Neural progenitor cell (in vitro differentiated cells): ENCODE data around the gene ARHGAP45. TPM values are rescaled to one million over a fixed set of nuclear protein-coding genes. Genes with fewer than 3 reads are reported as not detected.

Experiments
- DNase-seq: peaks from one replicate; pipeline ENCODE4 v3.0.0-alpha.2; 2016; ENCODE audit warnings: low spot score
- H2AFZ ChIP-seq: fragments of 200-600 bp; sonication (generic); replicated peaks from 2 replicates; pipeline ENCODE4 v1.6.1; 2016; ENCODE audit warnings: antibody characterized with exemption
- H3F3A ChIP-seq: fragments of 200-600 bp; sonication (generic); 2 replicates; pipeline ENCODE4 v1.6.1; 2016; ENCODE audit warnings: antibody characterized with exemption, low read depth
- H3K27ac ChIP-seq: fragments of 200-600 bp; sonication (generic); 2 replicates; pipeline ENCODE4 v1.5.1; 2016; ENCODE audit warnings: mild to moderate bottlenecking
- H3K27me3 ChIP-seq: fragments of 200-600 bp; sonication (generic); 2 replicates; pipeline ENCODE4 v1.6.1; 2016; ENCODE audit warnings: mild to moderate bottlenecking, moderate library complexity
- H3K36me3 ChIP-seq: fragments of 200-600 bp; sonication (generic); 2 replicates; pipeline ENCODE4 v1.5.1; 2016
- H3K4me1 ChIP-seq: fragments of 200-600 bp; sonication (generic); 2 replicates; pipeline ENCODE4 v1.6.1; 2016; ENCODE audit warnings: mixed run types
- H3K4me2 ChIP-seq: fragments of 200-600 bp; sonication (generic); 2 replicates; pipeline ENCODE4 v1.6.1; 2016
- H3K4me3 ChIP-seq: fragments of 200-600 bp; sonication (generic); 2 replicates; pipeline ENCODE4 v1.5.1; 2016
- H3K79me2 ChIP-seq: fragments of 200-600 bp; sonication (generic); 2 replicates; pipeline ENCODE4 v1.6.1; 2016; ENCODE audit warnings: low read depth
- H3K9ac ChIP-seq: fragments of 200-600 bp; sonication (generic); 2 replicates; pipeline ENCODE4 v1.6.1; 2016
- H3K9me3 ChIP-seq: fragments of 200-600 bp; sonication (generic); 2 replicates; pipeline ENCODE4 v1.5.1; 2016; ENCODE audit warnings: low read depth
- H4K20me1 ChIP-seq: fragments of 200-600 bp; sonication (generic); 2 replicates; pipeline ENCODE4 v1.6.1; 2016; ENCODE audit warnings: low read depth
- H3K27ac Mint-ChIP-seq: 3 replicates; pipeline ENCODE4 v1.8.0; 2021; ENCODE audit warnings: mixed read lengths
- H3K27me3 Mint-ChIP-seq: 2 replicates; pipeline ENCODE4 v1.8.0; 2022; ENCODE audit warnings: low read depth, mild to moderate bottlenecking, inconsistent platforms, moderate library complexity, mixed read lengths; ENCODE audit not compliant: insufficient read depth
- H3K36me3 Mint-ChIP-seq: 3 replicates; pipeline ENCODE4 v1.8.0; 2021; ENCODE audit warnings: mixed read lengths
- H3K4me1 Mint-ChIP-seq: 3 replicates; pipeline ENCODE4 v1.8.0; 2021; ENCODE audit warnings: mixed read lengths
- H3K4me3 Mint-ChIP-seq: 3 replicates; pipeline ENCODE4 v1.8.0; 2021; ENCODE audit warnings: mild to moderate bottlenecking, moderate library complexity, mixed read lengths
- H3K9me3 Mint-ChIP-seq: 3 replicates; pipeline ENCODE4 v1.8.0; 2020; ENCODE audit warnings: mixed read lengths
- EZH2 ChIP-seq: fragments of 200-600 bp; sonication (generic); IDR thresholded peaks from 2 replicates; pipeline ENCODE4 v1.6.1; 2017; ENCODE audit warnings: antibody characterized with exemption, mild to moderate bottlenecking, moderate library complexity
- EZH2phosphoT487 ChIP-seq: fragments of 200-600 bp; sonication (generic); IDR thresholded peaks from 2 replicates; pipeline ENCODE4 v1.6.1; 2017; ENCODE audit warnings: antibody characterized with exemption
- total RNA-seq: library from RNA; depleted of rRNA; stranded (reverse); fragments of >200 nt; gene quantifications from 2 replicates; pipeline ENCODE4 v1.2.3, GENCODE V29; 2015; ENCODE audit warnings: low replicate concordance
- TF ChIP-seq, protein P1 (sequence below): fragments of 200-600 bp; sonication (generic); IDR thresholded peaks from 2 replicates; pipeline ENCODE4 v1.5.1; 2017; ENCODE audit warnings: antibody characterized with exemption, mild to moderate bottlenecking

ARHGAP45 gene
- total RNA-seq, 1 donor from 2014 or later: 9.6 TPM

DNA sequence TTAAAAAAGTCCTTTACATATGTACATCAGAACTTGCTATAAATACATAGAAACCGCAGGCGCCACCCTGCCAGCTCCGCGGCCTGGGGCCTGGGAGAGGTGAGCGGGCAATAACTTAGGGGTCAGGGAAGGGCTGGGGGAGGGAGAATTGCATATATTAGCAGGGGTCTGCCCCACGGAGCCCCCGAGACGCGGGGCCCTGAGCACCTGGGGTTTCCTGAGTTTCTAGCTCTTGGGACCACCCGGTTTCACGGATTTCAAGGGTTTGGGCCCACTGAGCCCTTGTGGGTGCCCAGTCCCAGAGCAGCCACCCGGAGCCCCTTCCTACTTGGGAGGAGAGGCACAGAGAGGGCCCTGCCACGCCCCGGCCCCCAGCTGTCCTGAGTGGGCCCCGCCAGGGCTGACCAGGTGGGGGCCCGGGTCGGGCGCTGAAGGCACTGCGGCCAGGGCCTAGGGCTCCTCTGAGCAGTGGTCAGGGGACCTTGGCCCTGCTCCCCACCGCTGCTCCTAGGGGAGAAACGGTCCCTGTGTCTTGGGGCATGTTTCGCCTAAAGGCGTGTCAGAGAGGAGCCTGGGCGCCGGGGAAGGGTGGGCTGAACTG is 40.8 kb downstream of the ARHGAP45 start:
- Mint-ChIP-seq H3K9me3 (no peaks in the 10 kb centered on the region), H3K4me3 (no peak overlapping the region), H3K27ac (no peak overlapping the region), H3K36me3 (no peaks in the 10 kb centered on the region), H3K4me1 (peaks cover 11% of the 10 kb centered on the region), H3K27me3 (peaks cover 4% of the 10 kb centered on the region)
- no peak for DNase-seq
- H3K9ac ChIP-seq: no peak overlapping the region
- peaks cover 8% of the 10 kb centered on the region for H3K4me1 ChIP-seq
- no peaks in the 10 kb centered on the region for H3K9me3 ChIP-seq
- H3K4me2 ChIP-seq: no peak overlapping the region
- no peak overlapping the region for H2AFZ ChIP-seq
- H4K20me1 ChIP-seq: peaks cover 30% of the 10 kb centered on the region
- TF ChIP-seq EZH2 (no peak), EZH2phosphoT487 (no peak)
- TF ChIP-seq, protein P1, sequence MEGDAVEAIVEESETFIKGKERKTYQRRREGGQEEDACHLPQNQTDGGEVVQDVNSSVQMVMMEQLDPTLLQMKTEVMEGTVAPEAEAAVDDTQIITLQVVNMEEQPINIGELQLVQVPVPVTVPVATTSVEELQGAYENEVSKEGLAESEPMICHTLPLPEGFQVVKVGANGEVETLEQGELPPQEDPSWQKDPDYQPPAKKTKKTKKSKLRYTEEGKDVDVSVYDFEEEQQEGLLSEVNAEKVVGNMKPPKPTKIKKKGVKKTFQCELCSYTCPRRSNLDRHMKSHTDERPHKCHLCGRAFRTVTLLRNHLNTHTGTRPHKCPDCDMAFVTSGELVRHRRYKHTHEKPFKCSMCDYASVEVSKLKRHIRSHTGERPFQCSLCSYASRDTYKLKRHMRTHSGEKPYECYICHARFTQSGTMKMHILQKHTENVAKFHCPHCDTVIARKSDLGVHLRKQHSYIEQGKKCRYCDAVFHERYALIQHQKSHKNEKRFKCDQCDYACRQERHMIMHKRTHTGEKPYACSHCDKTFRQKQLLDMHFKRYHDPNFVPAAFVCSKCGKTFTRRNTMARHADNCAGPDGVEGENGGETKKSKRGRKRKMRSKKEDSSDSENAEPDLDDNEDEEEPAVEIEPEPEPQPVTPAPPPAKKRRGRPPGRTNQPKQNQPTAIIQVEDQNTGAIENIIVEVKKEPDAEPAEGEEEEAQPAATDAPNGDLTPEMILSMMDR: no peak
- H3K79me2 ChIP-seq: peaks cover 16% of the 10 kb centered on the region
- no peak overlapping the region for H3K27ac ChIP-seq
- no peaks in the 10 kb centered on the region for H3K27me3 ChIP-seq
- peaks cover 30% of the 10 kb centered on the region for H3F3A ChIP-seq
- H3K4me3 ChIP-seq: no peak overlapping the region
- H3K36me3 ChIP-seq: no peaks in the 10 kb centered on the region

DNA sequence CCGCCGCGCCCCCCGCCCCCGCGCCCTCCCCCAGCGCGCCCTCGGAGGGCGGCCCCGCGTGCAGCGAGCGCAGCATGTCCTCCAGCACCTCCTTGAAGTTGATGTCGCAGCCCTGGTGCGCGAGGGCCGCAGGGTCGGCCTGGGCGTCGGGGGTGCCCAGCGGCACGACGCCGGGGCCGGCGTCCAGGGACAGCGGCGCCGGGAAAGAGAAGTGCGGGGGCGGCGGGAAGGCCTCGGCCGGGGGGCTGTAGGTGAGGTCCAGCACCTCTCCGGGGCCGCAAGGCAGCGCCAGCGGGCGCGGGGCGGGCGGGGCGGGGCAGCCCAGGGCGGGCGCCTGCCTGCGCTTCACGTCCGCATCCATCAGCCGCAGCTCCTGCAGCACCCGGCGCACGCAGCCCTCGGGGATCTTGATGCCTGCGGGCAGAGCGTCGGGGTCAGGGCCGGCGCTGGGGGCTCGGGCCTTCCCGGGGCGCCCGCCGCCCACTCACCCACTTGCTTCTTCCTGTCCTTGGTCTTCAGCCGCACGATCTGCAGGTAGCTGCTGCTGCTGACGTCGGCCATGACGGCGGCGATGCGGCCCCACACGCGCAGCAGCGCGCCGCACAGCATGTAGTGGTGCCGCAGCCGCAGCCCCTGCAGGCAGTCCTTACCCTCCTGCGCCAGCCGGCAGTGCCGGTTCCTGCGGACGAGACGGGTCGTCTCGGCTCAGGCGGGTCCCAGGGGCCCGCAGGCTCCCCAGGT is 41.5 kb downstream of the ARHGAP45 start:
- TF ChIP-seq EZH2phosphoT487: no peak
- TF ChIP-seq EZH2: no peak
- TF ChIP-seq, protein P1: no peak
- H3K36me3 ChIP-seq: no peaks in the 10 kb centered on the region
- Mint-ChIP-seq H3K9me3 (no peaks in the 10 kb centered on the region), H3K27me3 (no peaks in the 10 kb centered on the region), H3K27ac (no peak overlapping the region), H3K4me1 (peaks cover 5% of the 10 kb centered on the region), H3K36me3 (no peaks in the 10 kb centered on the region), H3K4me3 (no peak overlapping the region)
- H3K4me3 ChIP-seq: no peak overlapping the region
- H3K27me3 ChIP-seq: no peaks in the 10 kb centered on the region
- H3K4me1 ChIP-seq: peaks cover 8% of the 10 kb centered on the region
- H3K4me2 ChIP-seq: no peak overlapping the region
- no peak for DNase-seq
- H3K9me3 ChIP-seq: no peaks in the 10 kb centered on the region
- no peak overlapping the region for H3K9ac ChIP-seq
- H2AFZ ChIP-seq: no peak overlapping the region
- H3K79me2 ChIP-seq: peaks cover 16% of the 10 kb centered on the region
- H3F3A ChIP-seq: peaks cover 28% of the 10 kb centered on the region
- H4K20me1 ChIP-seq: peaks cover 30% of the 10 kb centered on the region
- H3K27ac ChIP-seq: no peak overlapping the region

DNA sequence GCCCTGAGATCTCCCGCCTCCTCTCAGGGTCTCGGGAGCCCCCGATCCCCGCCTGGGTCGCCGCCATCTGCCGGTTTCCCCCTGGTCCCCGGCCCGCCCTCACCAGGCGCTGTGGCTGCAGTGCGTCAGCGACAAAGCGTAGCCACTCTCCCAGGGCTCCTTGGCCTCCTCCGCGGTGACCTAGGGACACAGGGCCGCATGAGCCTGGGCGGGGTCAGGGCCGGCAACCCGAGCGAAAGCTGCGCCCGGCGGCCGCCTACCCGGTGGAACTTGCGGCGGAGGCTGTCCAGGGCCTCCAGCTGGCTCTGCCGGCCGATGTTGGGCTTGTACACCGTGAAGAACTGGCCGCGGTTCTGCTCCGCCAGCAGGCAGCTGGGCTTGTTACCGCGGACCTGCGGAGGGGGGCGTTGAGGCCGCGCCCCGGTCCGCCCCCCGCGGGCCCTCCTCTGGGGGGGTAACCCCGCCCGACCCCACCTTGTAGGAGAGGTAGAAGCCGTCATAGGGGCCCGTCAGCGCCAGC is 42.1 kb downstream of the ARHGAP45 start:
- Mint-ChIP-seq H3K27ac (no peak overlapping the region), H3K36me3 (no peaks in the 10 kb centered on the region), H3K4me1 (peaks cover 3% of the 10 kb centered on the region), H3K27me3 (no peaks in the 10 kb centered on the region), H3K9me3 (no peaks in the 10 kb centered on the region), H3K4me3 (no peak overlapping the region)
- no peak overlapping the region for H3K4me3 ChIP-seq
- peaks cover 35% of the 10 kb centered on the region for H4K20me1 ChIP-seq
- no peaks in the 10 kb centered on the region for H3K27me3 ChIP-seq
- no peak overlapping the region for H3K9ac ChIP-seq
- DNase-seq: no peak
- peaks cover 16% of the 10 kb centered on the region for H3K79me2 ChIP-seq
- H2AFZ ChIP-seq: no peak overlapping the region
- H3K27ac ChIP-seq: no peak overlapping the region
- TF ChIP-seq EZH2phosphoT487 (no peak), EZH2 (no peak)
- TF ChIP-seq, protein P1: no peak
- peaks cover 11% of the 10 kb centered on the region for H3K4me1 ChIP-seq
- H3K9me3 ChIP-seq: no peaks in the 10 kb centered on the region
- peaks cover 31% of the 10 kb centered on the region for H3F3A ChIP-seq
- no peaks in the 10 kb centered on the region for H3K36me3 ChIP-seq
- H3K4me2 ChIP-seq: no peak overlapping the region
